AG08396 (cell line): Measurements from ENCODE around the gene NAA15.
"Not testable (repeated sequence)": the region's sequence is repeated elsewhere in the genome, so short reads cannot be mapped to it uniquely, and the experiment has no call there.

ENCODE experiments used
- DNase-seq: peaks from one replicate; pipeline ENCODE4 v3.0.0; 2012; ENCODE audit warnings: low spot score, mixed read lengths

Gene NAA15

GRCh38 chr4:139301113-139301820 is at the start of gene NAA15:
NAA15 (plus strand) TSS chr4:139301505; CDS start chr4:139301778, 273 bp downstream.
- DNase-seq, result peak; percentile 97

GRCh38 chr4:139253046-139253445 is 48.3 kb upstream of the NAA15 start:
- no peak for DNase-seq

- DNase-seq, result no peak
Measured at GRCh38 chr4:139253713-139254112, 47.6 kb upstream of the NAA15 start.

- not testable (repeated sequence) for DNase-seq
Measured at GRCh38 chr4:139255581-139255980, 45.7 kb upstream of the NAA15 start.

GRCh38 chr4:139256349-139256748 is 45.0 kb upstream of the NAA15 start:
- DNase-seq, result no peak

- no peak for DNase-seq
Measured at GRCh38 chr4:139265654-139266053, 35.7 kb upstream of the NAA15 start.

GRCh38 chr4:139266208-139266582 is 35.1 kb upstream of the NAA15 start:
- no peak for DNase-seq

- DNase-seq, result peak; percentile 71
Measured at GRCh38 chr4:139266583-139267257, 34.6 kb upstream of the NAA15 start.

- no peak for DNase-seq
Measured at GRCh38 chr4:139267301-139267700, 34.0 kb upstream of the NAA15 start.

GRCh38 chr4:139273835-139274234 is 27.5 kb upstream of the NAA15 start:
- no peak for DNase-seq

GRCh38 chr4:139274790-139275189 is 26.5 kb upstream of the NAA15 start:
- no peak for DNase-seq

GRCh38 chr4:139275281-139275735 is 26.0 kb upstream of the NAA15 start:
- no peak for DNase-seq

- DNase-seq, result no peak
Measured at GRCh38 chr4:139278485-139278884, 22.8 kb upstream of the NAA15 start.

- DNase-seq, result no peak
Measured at GRCh38 chr4:139278912-139279759, 22.2 kb upstream of the NAA15 start.

GRCh38 chr4:139279760-139280620 is 21.3 kb upstream of the NAA15 start, which contains the start of gene MGARP:
MGARP (minus strand) TSS chr4:139280225; CDS start chr4:139280158, 67 bp downstream.
- DNase-seq, result peak; percentile 25

- DNase-seq, result no peak
Measured at GRCh38 chr4:139282065-139282720, 19.1 kb upstream of the NAA15 start.

- no peak for DNase-seq
Measured at GRCh38 chr4:139282721-139283075, 18.6 kb upstream of the NAA15 start.

GRCh38 chr4:139286186-139286698 is 15.1 kb upstream of the NAA15 start:
- no peak for DNase-seq

- DNase-seq, result peak; percentile 90
Measured at GRCh38 chr4:139295206-139295941, 5.9 kb upstream of the NAA15 start.

- DNase-seq, result no peak
Measured at GRCh38 chr4:139295942-139296299, 5.4 kb upstream of the NAA15 start.
